Mesothelial cell of epicardium (in vitro differentiated cells): Measurements from ENCODE around the gene AUTS2. TPM values are rescaled to one million over a fixed set of nuclear protein-coding genes. Genes with fewer than 3 reads are reported as not detected.

Source experiments
- DNase-seq, 2 experiments: peaks; one replicate each; pipeline ENCODE4 v3.0.0; 2021; ENCODE audit warnings: low spot score in 2 of 2; ENCODE audit not compliant: unreplicated experiment in 2 of 2
- H3K27ac Mint-ChIP-seq: 2 replicates; pipeline ENCODE4 v1.8.0; 2021; ENCODE audit warnings: mixed read lengths
- H3K27me3 Mint-ChIP-seq: 2 replicates; pipeline ENCODE4 v1.8.0; 2021; ENCODE audit warnings: low read depth, mixed read lengths
- H3K36me3 Mint-ChIP-seq: 2 replicates; pipeline ENCODE4 v1.8.0; 2021; ENCODE audit warnings: mixed read lengths
- H3K4me1 Mint-ChIP-seq: 2 replicates; pipeline ENCODE4 v1.8.0; 2021; ENCODE audit warnings: mixed read lengths
- H3K4me3 Mint-ChIP-seq: 2 replicates; pipeline ENCODE4 v1.8.0; 2021; ENCODE audit warnings: mild to moderate bottlenecking, moderate library complexity, mixed read lengths
- H3K9me3 Mint-ChIP-seq: 2 replicates; pipeline ENCODE4 v1.8.0; 2021; ENCODE audit warnings: mixed read lengths
- CTCF ChIP-seq: fragments of 200-600 bp; sonication (generic); IDR thresholded peaks from one replicate; pipeline ENCODE4 v1.5.0; 2021; ENCODE audit warnings: antibody characterized with exemption; ENCODE audit not compliant: unreplicated experiment
- total RNA-seq: library from RNA; stranded (reverse); gene quantifications from 3 replicates; pipeline ENCODE4 v1.2.1, GENCODE V29; 2021

The AUTS2 gene
- total RNA-seq, 1 donor from 2014 or later: 135 TPM

DNA sequence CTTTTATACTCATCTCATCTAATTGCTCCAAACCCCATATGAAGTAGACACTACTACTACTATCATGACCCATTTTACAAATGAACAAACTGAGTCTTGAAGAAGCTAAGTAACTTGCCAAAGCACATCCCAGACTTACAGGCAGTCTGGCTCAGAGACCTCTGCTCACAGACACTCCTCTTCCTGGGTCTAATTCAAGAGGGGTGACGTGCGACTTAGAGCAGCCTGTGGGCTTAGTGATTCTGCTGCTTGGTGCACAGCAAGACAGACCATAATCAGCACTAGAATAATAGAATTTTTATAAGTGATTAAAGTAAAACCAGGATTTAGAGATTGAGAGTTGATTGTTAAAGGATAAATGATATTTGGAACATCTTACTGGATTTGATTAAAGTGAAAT lies 750.8 kb downstream of the AUTS2 start:
- no peak for TF ChIP-seq CTCF
- Mint-ChIP-seq H3K36me3 (peaks cover 5% of the 10 kb centered on the region), H3K9me3 (peaks cover 3% of the 10 kb centered on the region), H3K4me3 (no peak overlapping the region), H3K27ac (no peak overlapping the region), H3K27me3 (no peaks in the 10 kb centered on the region), H3K4me1 (peaks cover 2% of the 10 kb centered on the region)
- no peak for DNase-seq

DNA sequence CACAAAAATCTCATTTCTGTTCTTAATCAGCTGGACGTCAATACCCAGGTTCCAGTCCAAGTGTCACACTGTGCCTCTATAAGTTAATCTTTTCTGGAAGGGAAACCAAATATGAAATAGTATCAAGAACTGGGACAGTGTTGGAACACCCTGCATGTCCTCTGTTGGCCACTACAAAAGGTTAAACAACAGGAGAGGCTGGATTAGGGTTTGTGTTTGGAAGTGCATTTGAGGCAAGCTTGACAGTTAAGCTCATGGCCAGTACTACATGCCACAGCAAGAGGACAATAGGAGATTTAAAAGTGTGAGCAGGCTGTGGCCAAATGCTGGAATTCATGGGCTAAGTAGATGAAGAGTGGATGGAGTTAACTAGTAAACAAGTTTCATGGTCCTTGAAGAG lies 751.5 kb downstream of the AUTS2 start:
- no peak for DNase-seq
- Mint-ChIP-seq H3K36me3 (peaks cover 5% of the 10 kb centered on the region), H3K27me3 (no peaks in the 10 kb centered on the region), H3K4me1 (peaks cover 4% of the 10 kb centered on the region), H3K27ac (no peak overlapping the region), H3K9me3 (peaks cover 3% of the 10 kb centered on the region), H3K4me3 (no peak overlapping the region)
- TF ChIP-seq CTCF: no peak

DNA sequence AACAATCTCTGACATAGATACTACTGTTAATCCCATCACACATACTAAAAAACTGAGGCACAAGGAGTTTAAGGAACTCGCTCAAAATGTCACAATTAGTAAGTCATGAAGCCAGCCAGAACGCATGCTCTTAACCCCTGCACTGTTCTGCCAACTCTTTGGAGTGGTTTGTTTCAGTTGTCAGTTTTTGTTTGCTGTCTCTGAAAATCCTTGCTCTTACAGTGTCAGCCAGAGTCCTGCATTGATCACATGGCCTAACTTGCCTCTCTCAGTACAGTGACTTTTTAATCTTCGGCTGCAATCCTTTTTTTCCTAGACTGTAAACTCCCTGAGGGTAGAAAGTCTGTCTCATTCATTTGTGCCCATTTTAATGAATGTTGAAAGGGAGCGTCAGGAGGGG lies 753.8 kb downstream of the AUTS2 start:
- Mint-ChIP-seq H3K36me3 (peaks cover 5% of the 10 kb centered on the region), H3K9me3 (peaks cover 3% of the 10 kb centered on the region), H3K27me3 (no peaks in the 10 kb centered on the region), H3K4me1 (peaks cover 18% of the 10 kb centered on the region), H3K4me3 (no peak overlapping the region), H3K27ac (no peak overlapping the region)
- TF ChIP-seq CTCF: no peak
- DNase-seq: no peak

- H3K27me3 Mint-ChIP-seq: no peaks in the 10 kb centered on the region
Observed at GRCh38 chr7:70352906-70353305, 754.6 kb downstream of the AUTS2 start.

GRCh38 chr7:70353330-70353945 lies 755.2 kb downstream of the AUTS2 start:
- Mint-ChIP-seq H3K27ac (no peak overlapping the region), H3K4me1 (peaks cover 18% of the 10 kb centered on the region), H3K9me3 (peaks cover 3% of the 10 kb centered on the region), H3K36me3 (peaks cover 5% of the 10 kb centered on the region), H3K4me3 (no peak overlapping the region), H3K27me3 (no peaks in the 10 kb centered on the region)
- no peak for TF ChIP-seq CTCF
- DNase-seq: no peak

More at GRCh38 chr7:70352906-70353305, 754.6 kb downstream of the AUTS2 start:
- no peak for DNase-seq
- TF ChIP-seq CTCF: no peak
- Mint-ChIP-seq H3K4me3 (no peak overlapping the region), H3K9me3 (peaks cover 3% of the 10 kb centered on the region), H3K4me1 (peaks cover 18% of the 10 kb centered on the region), H3K36me3 (peaks cover 5% of the 10 kb centered on the region), H3K27ac (no peak overlapping the region)

GRCh38 chr7:70353946-70354335 lies 755.7 kb downstream of the AUTS2 start:
- Mint-ChIP-seq H3K9me3 (peaks cover 3% of the 10 kb centered on the region), H3K36me3 (peaks cover 5% of the 10 kb centered on the region), H3K4me1 (peaks cover 18% of the 10 kb centered on the region), H3K4me3 (no peak overlapping the region), H3K27me3 (no peaks in the 10 kb centered on the region), H3K27ac (no peak overlapping the region)
- no peak for DNase-seq
- no peak for TF ChIP-seq CTCF
